ENCODE measurements around the gene CCDC197.

CCDC197 gene

GRCh38 chr14:94001501-94002396, 4.6 kb downstream of the CCDC197 start:
- peak; percentile 58 to 64 for DNase-seq

DNA sequence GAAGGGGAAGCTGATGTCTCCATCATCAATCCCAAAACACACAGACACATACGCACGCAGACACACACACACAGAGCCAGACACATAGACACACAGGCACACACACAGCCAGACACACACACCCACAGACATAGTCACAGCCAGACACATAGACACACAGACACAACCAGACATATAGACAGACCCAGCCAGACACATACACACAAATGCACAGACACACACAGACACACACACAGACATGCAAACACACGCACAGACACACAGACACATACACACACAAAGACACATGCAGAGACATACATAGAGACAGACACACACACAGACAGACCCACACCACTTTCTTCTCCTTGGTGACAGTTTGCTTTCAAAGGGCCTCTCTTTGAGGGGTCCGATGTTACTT, 6.3 kb downstream of the CCDC197 start:
- DNase-seq = no peak

DNA sequence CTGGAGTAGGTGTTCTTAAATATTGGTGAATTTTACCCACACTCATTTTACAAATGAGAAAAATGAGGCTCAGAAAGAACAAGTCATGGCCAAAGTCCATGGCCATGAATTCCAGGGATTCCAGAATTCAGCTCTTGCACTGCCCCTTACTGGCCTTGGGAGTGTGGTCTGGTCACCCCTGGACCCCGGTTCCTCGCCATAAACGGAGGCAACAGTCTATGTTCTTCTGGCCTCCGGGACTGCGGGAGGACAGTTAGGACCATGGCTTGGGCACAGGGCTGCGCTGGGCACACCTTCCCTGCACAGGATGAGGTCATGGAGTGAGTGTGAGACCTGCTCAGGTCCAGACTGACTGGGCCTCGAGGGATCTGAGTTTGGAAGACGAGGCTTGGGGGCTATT, 6.9 kb downstream of the CCDC197 start:
- no peak for DNase-seq

- peak in 1 of 2 donors; percentile 24 for DNase-seq
Measured at GRCh38 chr14:94005324-94006073, 8.4 kb downstream of the CCDC197 start.

DNA sequence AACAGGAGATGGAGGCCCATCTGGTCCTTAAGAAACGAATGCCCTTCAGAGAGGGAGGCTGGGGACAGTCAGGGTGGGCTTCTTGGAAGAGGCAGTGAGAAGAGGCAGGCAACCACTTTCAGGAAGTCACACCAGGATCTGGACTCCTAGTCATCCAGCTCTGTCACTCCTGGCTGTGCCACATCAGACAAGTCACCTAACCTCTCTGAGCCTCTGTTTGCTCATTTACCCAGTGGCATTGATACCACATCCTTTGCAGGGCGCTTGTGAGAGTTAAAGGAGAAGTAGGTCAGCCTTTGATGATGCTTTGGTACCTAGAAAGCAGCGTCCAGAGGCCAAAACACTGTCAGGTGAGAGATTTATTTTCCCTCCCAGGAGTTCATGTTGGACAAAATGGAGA, 11.1 kb downstream of the CCDC197 start:
- DNase-seq = no peak

- no peak for DNase-seq
Measured at GRCh38 chr14:94009767-94010166, 12.7 kb downstream of the CCDC197 start.

DNA sequence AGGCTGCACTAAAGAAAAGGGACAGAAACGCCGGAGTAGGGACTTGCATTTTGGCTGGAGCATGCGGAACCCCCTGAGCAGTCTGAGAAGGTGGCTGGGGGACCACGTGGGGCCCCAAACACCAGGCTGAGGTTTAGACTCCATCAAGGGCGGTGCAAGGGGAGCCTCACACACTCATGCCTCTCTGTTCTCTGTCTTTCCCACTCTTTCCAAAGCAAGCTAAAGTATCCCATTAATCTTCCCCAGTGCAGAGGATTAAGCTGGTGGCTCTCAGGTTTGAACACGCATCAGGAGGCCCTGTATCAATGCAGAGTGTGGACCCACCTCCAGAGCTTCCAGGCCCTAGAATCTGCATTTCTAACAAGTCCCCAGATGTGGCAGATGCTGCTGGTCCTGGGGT, 13.5 kb downstream of the CCDC197 start:
- DNase-seq = no peak

GRCh38 chr14:94011795-94012194, 14.7 kb downstream of the CCDC197 start:
- DNase-seq = peak in 1 of 2 donors; percentile 52

DNA sequence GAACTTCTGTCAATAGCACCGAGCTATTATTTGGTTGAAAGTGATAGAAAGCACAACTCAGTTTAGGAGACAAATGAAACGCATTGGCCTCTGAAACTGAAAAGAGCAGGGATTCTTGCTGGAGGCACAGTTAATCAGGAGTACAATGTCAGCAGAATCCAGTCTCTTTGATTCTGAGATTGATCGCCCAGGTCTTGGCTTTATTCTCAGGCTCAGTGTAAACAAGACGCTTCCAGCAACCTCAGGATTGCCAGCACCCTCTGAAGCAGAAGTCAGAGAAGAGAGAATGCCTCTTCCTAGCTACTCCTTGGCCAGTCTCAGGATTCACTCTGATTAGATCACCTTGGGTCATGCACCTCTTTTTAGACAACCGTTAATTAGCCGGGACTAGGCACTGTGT, 17.3 kb downstream of the CCDC197 start:
- DNase-seq = no peak

- DNase-seq = no peak
Measured at GRCh38 chr14:94015223-94015622, 18.1 kb downstream of the CCDC197 start.

DNA sequence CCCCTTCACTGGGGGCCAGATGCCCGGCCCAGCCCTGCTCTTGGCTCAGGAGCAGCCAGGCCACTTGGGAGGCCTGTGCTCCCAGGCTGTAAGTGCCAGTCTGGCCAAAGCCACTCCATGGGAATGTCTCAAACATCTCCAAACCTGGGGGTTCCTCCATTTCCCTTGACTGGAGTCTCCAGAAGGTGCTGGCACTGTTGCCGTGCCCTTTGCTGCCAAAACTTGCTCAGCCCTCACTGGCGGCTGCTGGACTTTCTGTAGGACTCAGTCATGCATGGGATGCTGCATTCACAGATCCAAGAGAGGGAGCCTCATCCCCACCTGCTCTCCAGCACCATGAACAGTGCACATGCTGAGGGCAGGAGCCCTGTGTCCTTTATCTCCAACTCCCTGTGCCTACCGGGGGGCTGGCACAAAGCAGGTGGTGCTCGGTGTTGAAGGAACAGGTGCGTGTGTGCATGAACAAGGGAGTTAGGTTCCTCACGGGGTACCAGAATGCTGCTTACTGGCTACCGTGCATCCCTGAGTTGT, 19.4 kb downstream of the CCDC197 start:
- DNase-seq = no peak

GRCh38 chr14:94018308-94018707, 21.2 kb downstream of the CCDC197 start:
- no peak for DNase-seq

DNA sequence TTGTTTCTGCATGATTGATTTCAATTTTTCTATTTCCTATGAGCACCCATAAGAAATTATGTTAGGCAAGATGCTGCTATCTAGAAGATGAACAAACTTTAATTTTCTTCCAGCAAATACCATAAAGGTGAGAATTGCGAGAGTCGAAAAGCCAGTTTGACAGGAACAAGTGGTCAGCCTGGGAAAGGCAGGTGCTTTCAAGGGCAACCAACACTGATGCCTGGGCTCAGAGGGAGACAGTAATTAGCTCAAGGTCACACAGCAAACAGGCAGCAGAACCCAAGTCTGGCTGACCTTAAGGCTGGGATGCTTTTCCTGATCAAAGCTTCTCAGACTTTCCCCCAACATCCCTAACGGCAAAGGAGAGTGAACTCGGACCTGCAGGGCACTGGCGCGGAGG, 22.2 kb downstream of the CCDC197 start:
- DNase-seq = no peak

- DNase-seq = no peak
Measured at GRCh38 chr14:94020267-94020666, 23.2 kb downstream of the CCDC197 start.

- DNase-seq = no peak
Measured at GRCh38 chr14:94021001-94021400, 23.9 kb downstream of the CCDC197 start.

DNA sequence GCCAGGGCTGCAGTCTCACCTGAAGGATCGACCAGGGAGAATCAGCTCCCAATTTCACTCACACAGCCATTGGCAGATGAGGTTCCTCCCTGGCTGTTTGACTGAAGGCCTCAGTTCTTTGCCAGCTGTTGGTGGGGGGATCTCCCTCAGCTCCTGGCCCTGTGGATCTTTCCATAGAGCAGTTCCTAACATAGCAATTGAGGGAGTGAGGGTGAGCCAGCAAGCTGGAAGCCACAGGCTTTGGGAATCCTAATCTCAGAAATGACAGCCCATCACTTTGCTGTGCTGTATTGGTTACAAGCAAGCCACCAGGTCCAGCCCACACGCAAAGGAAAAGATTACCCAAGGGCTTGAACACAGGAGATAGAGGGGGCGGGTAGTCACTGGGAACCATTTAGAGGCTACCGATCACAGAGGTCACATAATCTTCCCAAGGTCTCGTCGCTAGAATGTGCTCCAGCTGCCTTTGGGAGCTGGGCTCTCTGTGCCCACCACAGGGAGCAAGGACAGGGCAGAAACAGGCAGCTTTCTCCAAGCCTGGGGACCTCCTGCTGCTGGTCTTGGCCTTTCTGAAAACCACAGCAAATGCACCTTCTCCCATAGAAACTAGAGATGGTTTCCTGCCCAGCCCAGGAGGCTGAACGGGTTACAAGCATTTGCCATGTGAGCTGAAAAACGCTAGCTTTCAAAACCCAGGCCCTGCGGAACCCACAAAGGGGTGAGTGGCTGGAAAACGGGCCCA, 24.5 kb downstream of the CCDC197 start:
- no peak for DNase-seq

- no peak for DNase-seq
Measured at GRCh38 chr14:94022532-94023411, 25.7 kb downstream of the CCDC197 start.

DNA sequence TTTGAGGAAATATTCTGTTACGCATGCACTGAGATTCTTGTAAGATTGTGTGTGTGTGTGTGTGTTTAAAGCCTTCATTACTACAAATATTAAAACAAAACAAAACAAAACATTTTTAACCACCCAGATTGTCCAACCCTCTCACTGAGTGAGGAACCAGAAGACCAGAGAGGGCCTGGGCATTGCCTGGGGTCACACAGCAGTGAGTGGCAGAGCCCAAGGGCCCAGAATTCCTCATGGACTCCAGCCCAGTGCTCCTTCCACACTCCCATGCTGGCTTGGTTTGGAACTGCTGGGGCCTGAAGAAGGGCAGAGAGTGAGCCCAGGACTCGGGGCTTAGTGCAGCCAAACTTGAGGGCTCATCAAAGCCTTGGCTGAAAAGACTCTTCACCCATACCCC, 27.4 kb downstream of the CCDC197 start:
- no peak for DNase-seq

DNA sequence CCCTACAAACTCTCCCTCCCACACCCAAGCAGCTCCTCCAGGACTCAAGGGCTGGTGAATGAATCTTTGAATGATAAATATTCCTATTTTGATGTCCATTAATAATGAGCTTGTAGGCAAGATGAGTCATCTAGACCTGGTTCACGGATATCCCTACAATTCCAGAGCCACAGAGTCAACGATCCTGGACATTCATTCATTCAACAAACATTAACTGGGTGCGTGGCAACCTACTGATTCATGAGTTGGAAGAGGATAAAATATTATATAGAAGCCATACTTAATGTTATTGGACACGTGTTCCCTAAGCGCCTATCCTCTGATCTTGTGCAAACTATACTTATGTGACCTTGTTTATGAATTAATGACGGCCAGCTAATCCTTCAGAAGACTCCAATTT, 28.6 kb downstream of the CCDC197 start:
- no peak for DNase-seq

GRCh38 chr14:94026173-94026888, 29.2 kb downstream of the CCDC197 start, which contains the start of gene OTUB2:
Gene OTUB2, plus strand, starts transcription at chr14:94026340. Its CDS starts 198 bp downstream, at chr14:94026538.
- peak; percentile 98 for DNase-seq

- no peak for DNase-seq
Measured at GRCh38 chr14:94026889-94027469, 29.9 kb downstream of the CCDC197 start.

Data from CD4-positive, alpha-beta T cell treated with Interleukin-1 beta for 1 hour (primary cell).